Gastroesophageal sphincter (tissue), 3 donors: ENCODE results near the gene RTN4R.

Experiments used
- CTCF ChIP-seq, 4 experiments: fragments of 200-600 bp in 2 of 4; fragments of 450-650 bp in 2 of 4; sonication (generic) in 1 of 4; IDR thresholded peaks; one replicate each; pipeline ENCODE4 v1.5.1; 2017 to 2019; ENCODE audit warnings: antibody characterized with exemption in 4 of 4, mild to moderate bottlenecking in 2 of 4, moderate library complexity in 2 of 4
- EP300 ChIP-seq: sonication (generic); formaldehyde crosslinking; IDR thresholded peaks from one replicate; pipeline ENCODE4 v1.6.1; 2017; ENCODE audit warnings: antibody characterized with exemption, mild to moderate bottlenecking

- TF ChIP-seq CTCF (IDR thresholded peaks at IDR 0.05) (no peak), EP300 (no peak)
Measured at GRCh38 chr22:20229916-20230775, 38.0 kb downstream of the RTN4R start.
